Testis (tissue), 3 donors: ENCODE measurements around the gene FAM53B. TPM values are rescaled to one million over a fixed set of nuclear protein-coding genes. Genes with fewer than 3 reads are reported as not detected.
A peak's percentile ranks its signal among the peaks of the same experiment; 100 is the strongest.

Experiments used
- DNase-seq: peaks from one replicate; pipeline ENCODE4 v3.0.0-alpha.2; 2019
- H3K27ac ChIP-seq, 2 donors: fragments of 200-600 bp; sonication (generic); one replicate each; pipeline ENCODE4 v1.5.1; 2019
- H3K27me3 ChIP-seq: fragments of 200-600 bp; sonication (generic); one replicate; pipeline ENCODE4 v1.5.1; 2019
- H3K36me3 ChIP-seq: fragments of 200-600 bp; sonication (generic); one replicate; pipeline ENCODE4 v1.5.1; 2017; ENCODE audit warnings: low read depth; ENCODE audit errors: missing control alignments
- H3K4me1 ChIP-seq: fragments of 200-600 bp; sonication (generic); one replicate; pipeline ENCODE4 v1.5.1; 2019
- H3K4me3 ChIP-seq, 2 donors: fragments of 200-600 bp; sonication (generic); one replicate each; pipeline ENCODE4 v1.5.1; 2017 to 2019
- H3K9me3 ChIP-seq: fragments of 200-600 bp; sonication (generic); one replicate; pipeline ENCODE4 v1.5.1; 2017
- CTCF ChIP-seq, 3 experiments: fragments of 450-650 bp in 2 of 3; fragments of 200-600 bp in 1 of 3; sonication (generic) in 1 of 3; IDR thresholded peaks; one replicate each; pipeline ENCODE4 v1.5.1; 2016 to 2019; ENCODE audit warnings: antibody characterized with exemption in 3 of 3, mild to moderate bottlenecking in 2 of 3, moderate library complexity in 1 of 3
- POLR2A ChIP-seq: fragments of 450-650 bp; IDR thresholded peaks from one replicate; pipeline ENCODE4 v1.6.1; 2017; ENCODE audit warnings: antibody characterized with exemption, mild to moderate bottlenecking, moderate library complexity
- WGBS, 2 donors: methylation state at CpG; one replicate each; pipeline ENCODE4 v1.1.5; 2018; 5-methylcytosine and 5-hydroxymethylcytosine counted together
- intact Hi-C: fragments of 100-400 bp; cut with DNase I; formaldehyde crosslinking; loops from one replicate; pipeline ENCODE4 v1.15.1; 2023; ENCODE audit warnings: low total_unique reads
- polyA plus RNA-seq: library from polyadenylated mRNA; stranded (reverse); fragments of 350-450 nt; fragmentation: Illumina TruSeq; extraction: RNeasy Lipid Tissue Mini Kit (QIAGEN cat#74804); gene quantifications from one replicate; pipeline ENCODE4 v1.2.3, GENCODE V29; 2014; ENCODE audit warnings: low read depth, low replicate concordance; ENCODE audit not compliant: insufficient read depth
- total RNA-seq, 2 donors: library from RNA; depleted of rRNA; stranded (reverse); fragments of >200 nt; gene quantifications; one replicate each; pipeline ENCODE4 v1.2.3, GENCODE V29; 2016

FAM53B gene
- total and polyA plus RNA-seq, 3 donors from 2014 or later = 36.9 to 125 (median 109) TPM

GRCh38 chr10:124724279-124725027, 19.7 kb downstream of the FAM53B start:
- intact Hi-C loops = no loop called here
- H3K9me3 ChIP-seq = no peaks in the 10 kb centered on the region
- WGBS, 2 donors = 62 to 64% methylated on average over 18 to 20 of the region's 20 CpGs
- peak; percentile 84 for DNase-seq
- no peak for TF ChIP-seq POLR2A
- TF ChIP-seq CTCF (IDR thresholded peaks at IDR 0.05) = no peak
- H3K27ac ChIP-seq = peak overlapping the region; percentile 78 to 84
- no peak overlapping the region for H3K4me3 ChIP-seq
- no peaks in the 10 kb centered on the region for H3K27me3 ChIP-seq
- peaks cover 86% of the 10 kb centered on the region for H3K4me1 ChIP-seq
- no peaks in the 10 kb centered on the region for H3K36me3 ChIP-seq

GRCh38 chr10:124723826-124724225, 20.4 kb downstream of the FAM53B start:
- TF ChIP-seq CTCF (IDR thresholded peaks at IDR 0.05) (no peak), POLR2A (no peak)
- intact Hi-C loops = no loop called here
- Histone ChIP-seq H3K9me3 (no peaks in the 10 kb centered on the region), H3K4me1 (peaks cover 86% of the 10 kb centered on the region), H3K36me3 (no peaks in the 10 kb centered on the region), H3K27ac (peak overlapping the region; percentile 78 to 84), H3K27me3 (no peaks in the 10 kb centered on the region), H3K4me3 (no peak overlapping the region)
- no peak for DNase-seq
- WGBS, 2 donors = 47 to 61% methylated on average over 9 of the region's 9 CpGs

DNA sequence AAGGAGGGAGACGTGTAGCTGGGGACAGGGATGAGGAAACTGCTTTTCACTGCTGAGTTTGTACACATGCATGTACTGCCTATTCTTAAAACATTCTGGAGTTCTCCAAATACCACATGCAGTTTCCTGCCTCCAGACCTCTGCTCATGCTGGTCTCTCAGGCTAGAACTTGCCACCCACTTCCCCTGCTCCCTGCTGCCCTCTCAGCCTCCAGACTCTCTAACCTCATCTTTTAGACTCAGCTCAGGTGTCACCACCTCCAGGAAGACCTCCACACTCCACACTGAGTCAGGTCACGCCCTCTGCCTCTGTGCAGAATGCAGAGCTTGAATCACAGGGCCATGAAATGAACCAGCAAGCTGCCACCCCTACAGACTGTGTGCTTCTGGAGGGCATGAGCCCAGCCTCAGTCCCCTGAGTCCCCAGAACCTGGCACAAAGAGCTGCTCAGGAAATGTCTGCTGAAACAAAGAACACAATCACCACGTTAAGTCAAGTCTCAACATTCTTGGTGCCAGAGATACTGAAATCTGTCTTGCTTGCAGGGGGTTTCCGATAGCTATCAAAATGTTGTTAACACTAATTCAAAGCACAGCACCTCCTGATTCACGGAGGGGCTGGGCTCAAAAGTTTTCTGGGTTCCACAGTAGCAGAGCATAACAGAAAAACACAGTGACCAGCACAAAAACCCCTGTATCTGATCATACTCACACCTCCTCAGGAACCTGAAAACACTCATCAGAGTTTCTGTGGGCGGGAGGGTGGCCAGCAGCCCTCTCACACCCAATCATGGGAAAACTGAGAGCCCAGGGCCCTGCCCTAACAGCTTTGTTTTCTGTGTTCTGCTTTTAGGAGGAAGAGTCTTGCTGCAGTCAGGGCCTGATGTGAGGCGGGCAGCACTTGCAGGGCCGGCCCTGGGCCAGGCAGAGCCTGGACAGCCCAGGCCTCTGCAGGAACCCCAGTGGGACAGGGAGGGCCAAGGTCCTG, 21.1 kb downstream of the FAM53B start:
- Histone ChIP-seq H3K9me3 (no peaks in the 10 kb centered on the region), H3K27me3 (no peaks in the 10 kb centered on the region), H3K4me3 (no peak overlapping the region), H3K27ac (peak overlapping the region; percentile 78 to 84), H3K36me3 (no peaks in the 10 kb centered on the region), H3K4me1 (peaks cover 86% of the 10 kb centered on the region)
- TF ChIP-seq CTCF (IDR thresholded peaks at IDR 0.05) = no peak
- no peak for TF ChIP-seq POLR2A
- peak; percentile 55 for DNase-seq
- intact Hi-C loops = no loop called here
- 36 to 55% methylated on average over 5 to 8 of the region's 8 CpGs for WGBS, 2 donors

DNA sequence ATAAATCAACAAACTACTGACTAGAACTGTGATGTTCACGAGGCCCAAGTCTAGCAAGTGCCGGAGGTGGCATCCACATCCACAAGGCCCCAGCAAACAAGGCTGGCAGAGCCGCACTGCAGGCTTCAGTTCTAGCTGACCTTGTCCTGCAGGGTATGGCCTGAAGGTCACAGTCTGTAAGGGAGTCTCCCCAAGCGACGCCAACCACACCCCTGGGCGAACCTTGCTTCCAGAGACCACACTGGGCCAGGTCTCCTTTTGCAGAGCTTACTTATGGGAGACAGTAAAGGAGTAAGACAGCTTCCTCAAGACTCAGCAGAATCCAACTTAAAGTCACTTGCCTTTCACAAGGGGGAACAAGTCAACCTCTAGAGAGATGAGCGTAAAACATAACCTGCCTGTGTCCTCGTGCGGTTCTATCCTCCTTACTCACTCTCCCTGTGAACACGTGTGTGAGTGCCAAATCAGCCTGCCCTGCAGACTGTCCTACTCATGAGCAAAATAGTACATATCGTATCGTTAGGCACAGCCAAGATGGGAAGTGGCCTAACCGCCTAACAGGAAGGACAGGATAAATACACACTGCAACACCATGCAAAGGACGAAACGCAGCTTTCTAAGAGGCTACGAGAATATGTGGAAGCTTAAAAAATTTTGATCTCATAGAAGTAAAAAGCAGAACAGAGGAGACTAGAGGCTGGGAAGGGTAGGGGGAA, 22.7 kb downstream of the FAM53B start:
- H3K27ac ChIP-seq = peak overlapping the region; percentile 12 to 78
- intact Hi-C loops = no loop called here
- no peaks in the 10 kb centered on the region for H3K9me3 ChIP-seq
- H3K36me3 ChIP-seq = no peaks in the 10 kb centered on the region
- H3K4me3 ChIP-seq = no peak overlapping the region
- peaks cover 88% of the 10 kb centered on the region for H3K4me1 ChIP-seq
- no peak for TF ChIP-seq CTCF (IDR thresholded peaks at IDR 0.05)
- TF ChIP-seq POLR2A = no peak
- WGBS, 2 donors = 27 to 41% methylated on average over 13 to 16 of the region's 16 CpGs
- no peaks in the 10 kb centered on the region for H3K27me3 ChIP-seq
- peak; percentile 83 for DNase-seq
